ENCODE data around the gene PRPF18. TPM values are rescaled to one million over a fixed set of nuclear protein-coding genes. Genes with fewer than 3 reads are reported as not detected.

The PRPF18 gene
- total and polyA plus RNA-seq, 2 of the 4 experiments (the other 2 are of a cell fraction): 10.0 to 16.9 TPM

DNA sequence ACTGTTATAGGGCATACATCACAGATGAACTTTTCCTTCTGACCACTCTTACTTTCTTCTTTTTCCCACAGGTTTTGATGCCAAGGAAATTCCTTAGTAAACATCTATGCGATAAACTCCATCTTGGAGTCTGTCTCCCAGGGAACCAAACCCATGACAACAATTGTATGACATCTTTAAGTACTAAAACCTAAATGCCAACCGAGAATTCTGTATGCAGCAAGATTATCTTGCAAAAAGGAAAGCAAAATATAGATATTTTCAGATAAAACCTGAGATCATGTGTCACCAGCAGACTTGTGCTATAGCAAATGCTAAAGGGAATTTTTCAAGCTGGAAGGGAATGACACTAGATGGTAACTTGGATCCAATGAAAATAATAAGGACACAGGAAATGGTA is 36.0 kb upstream of the PRPF18 start:
- ChIA-PET CTCF (no interaction called here), POLR2A (ENCODE audit: unreplicated experiment) (no interaction called here)
- H3K36me3 ChIP-seq (ENCODE audit: control insufficient read depth, insufficient read depth, low read length): no peaks in the 10 kb centered on the region
- H4K20me1 ChIP-seq (ENCODE audit: insufficient read depth, low read length): no peaks in the 10 kb centered on the region
- no peak overlapping the region for H2BK20ac ChIP-seq (ENCODE audit: low read depth, low read length)
- H2BK15ac ChIP-seq (ENCODE audit: low read depth, low read length): no peak overlapping the region
- WGBS, 2 experiments (ENCODE audit: extremely low coverage in 2 of 2, insufficient read length in 1 of 2): no CpG with 5 or more reads among the region's 2 CpGs
- in situ Hi-C loops (cut with MboI; ENCODE audit: low sequenced_read_pairs) (no loop called here), intact Hi-C loops (cut with micrococcal nuclease) (no loop called here), dilution Hi-C loops (cut with HindIII; ENCODE audit: low sequenced_read_pairs, unreplicated experiment) (no loop called here)
- no peak overlapping the region for H3K23ac ChIP-seq (ENCODE audit: low read depth, low read length)
- no peak overlapping the region for H3K4ac ChIP-seq (ENCODE audit: low read depth, low read length)
- H3K9ac ChIP-seq (ENCODE audit: low read depth, low read length): no peak overlapping the region
- no peak overlapping the region for H3K4me3 ChIP-seq (ENCODE audit: insufficient read depth, low read depth, low read length)
- TF ChIP-seq RAD21 (IDR thresholded peaks at IDR 0.05; ENCODE audit: low read length) (no peak), SMC3 (IDR thresholded peaks at IDR 0.05; ENCODE audit: low read depth, low read length) (no peak), BHLHE40 (IDR thresholded peaks at IDR 0.05; ENCODE audit: low read depth, low read length) (no peak), MXI1 (IDR thresholded peaks at IDR 0.05; ENCODE audit: borderline replicate concordance, low read depth, low read length) (no peak), MAZ (IDR thresholded peaks at IDR 0.05; ENCODE audit: borderline replicate concordance, low read depth, low read length) (no peak), MAFK (IDR thresholded peaks at IDR 0.05; ENCODE audit: low read depth, low read length) (no peak), CEBPB (IDR thresholded peaks at IDR 0.05; ENCODE audit: low read depth, low read length) (no peak), POLR2A (IDR thresholded peaks at IDR 0.05; ENCODE audit: low read depth, low read length) (no peak), RCOR1 (IDR thresholded peaks at IDR 0.05; ENCODE audit: insufficient replicate concordance, low read length) (no peak), CHD1 (IDR thresholded peaks at IDR 0.05; ENCODE audit: low read depth, low read length) (no peak), FOS (IDR thresholded peaks at IDR 0.05; ENCODE audit: low read depth, low read length) (no peak), NFE2L2 (IDR thresholded peaks at IDR 0.05; ENCODE audit: low read depth, low read length) (no peak)
- TF ChIP-seq, protein P1, sequence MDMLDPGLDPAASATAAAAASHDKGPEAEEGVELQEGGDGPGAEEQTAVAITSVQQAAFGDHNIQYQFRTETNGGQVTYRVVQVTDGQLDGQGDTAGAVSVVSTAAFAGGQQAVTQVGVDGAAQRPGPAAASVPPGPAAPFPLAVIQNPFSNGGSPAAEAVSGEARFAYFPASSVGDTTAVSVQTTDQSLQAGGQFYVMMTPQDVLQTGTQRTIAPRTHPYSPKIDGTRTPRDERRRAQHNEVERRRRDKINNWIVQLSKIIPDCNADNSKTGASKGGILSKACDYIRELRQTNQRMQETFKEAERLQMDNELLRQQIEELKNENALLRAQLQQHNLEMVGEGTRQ (IDR thresholded peaks at IDR 0.05; ENCODE audit: low read depth, low read length): no peak
- TF ChIP-seq, protein P2, sequence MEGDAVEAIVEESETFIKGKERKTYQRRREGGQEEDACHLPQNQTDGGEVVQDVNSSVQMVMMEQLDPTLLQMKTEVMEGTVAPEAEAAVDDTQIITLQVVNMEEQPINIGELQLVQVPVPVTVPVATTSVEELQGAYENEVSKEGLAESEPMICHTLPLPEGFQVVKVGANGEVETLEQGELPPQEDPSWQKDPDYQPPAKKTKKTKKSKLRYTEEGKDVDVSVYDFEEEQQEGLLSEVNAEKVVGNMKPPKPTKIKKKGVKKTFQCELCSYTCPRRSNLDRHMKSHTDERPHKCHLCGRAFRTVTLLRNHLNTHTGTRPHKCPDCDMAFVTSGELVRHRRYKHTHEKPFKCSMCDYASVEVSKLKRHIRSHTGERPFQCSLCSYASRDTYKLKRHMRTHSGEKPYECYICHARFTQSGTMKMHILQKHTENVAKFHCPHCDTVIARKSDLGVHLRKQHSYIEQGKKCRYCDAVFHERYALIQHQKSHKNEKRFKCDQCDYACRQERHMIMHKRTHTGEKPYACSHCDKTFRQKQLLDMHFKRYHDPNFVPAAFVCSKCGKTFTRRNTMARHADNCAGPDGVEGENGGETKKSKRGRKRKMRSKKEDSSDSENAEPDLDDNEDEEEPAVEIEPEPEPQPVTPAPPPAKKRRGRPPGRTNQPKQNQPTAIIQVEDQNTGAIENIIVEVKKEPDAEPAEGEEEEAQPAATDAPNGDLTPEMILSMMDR (conservative IDR thresholded peaks at IDR 0.05; ENCODE audit: low read depth, low read length): no peak
- TF ChIP-seq, protein P3, sequence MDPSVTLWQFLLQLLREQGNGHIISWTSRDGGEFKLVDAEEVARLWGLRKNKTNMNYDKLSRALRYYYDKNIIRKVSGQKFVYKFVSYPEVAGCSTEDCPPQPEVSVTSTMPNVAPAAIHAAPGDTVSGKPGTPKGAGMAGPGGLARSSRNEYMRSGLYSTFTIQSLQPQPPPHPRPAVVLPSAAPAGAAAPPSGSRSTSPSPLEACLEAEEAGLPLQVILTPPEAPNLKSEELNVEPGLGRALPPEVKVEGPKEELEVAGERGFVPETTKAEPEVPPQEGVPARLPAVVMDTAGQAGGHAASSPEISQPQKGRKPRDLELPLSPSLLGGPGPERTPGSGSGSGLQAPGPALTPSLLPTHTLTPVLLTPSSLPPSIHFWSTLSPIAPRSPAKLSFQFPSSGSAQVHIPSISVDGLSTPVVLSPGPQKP (IDR thresholded peaks at IDR 0.05; ENCODE audit: borderline replicate concordance, low read depth, low read length): no peak
- no peak for DNase-seq
- no peak overlapping the region for H3K18ac ChIP-seq (ENCODE audit: low read depth, low read length)
- H3K4me2 ChIP-seq (ENCODE audit: low read depth, low read length): no peak overlapping the region
- H2AK9ac ChIP-seq (replicated peaks; ENCODE audit: low read depth, low read length, poor library complexity): no peak overlapping the region
- peaks cover 13% of the 10 kb centered on the region for H3K27me3 ChIP-seq (ENCODE audit: control insufficient read depth, insufficient read depth, low read length)
- no peak overlapping the region for H4K8ac ChIP-seq (ENCODE audit: low read depth in 2 of 2, low read length in 2 of 2)
- BruUV-seq (replicated peaks): no TSS peak
- H2AFZ ChIP-seq (replicated peaks; ENCODE audit: low read length, poor library complexity): no peak overlapping the region
- no peaks in the 10 kb centered on the region for H3K79me1 ChIP-seq (ENCODE audit: low read depth in 1 of 2, low read length in 2 of 2)
- H4K91ac ChIP-seq (ENCODE audit: insufficient read depth, low read depth, low read length): no peak overlapping the region
- no peak overlapping the region for H4K5ac ChIP-seq (ENCODE audit: low read depth, low read length)
- no peaks in the 10 kb centered on the region for H3K9me1 ChIP-seq (ENCODE audit: insufficient read depth, low read length)
- no peak overlapping the region for H2BK120ac ChIP-seq (ENCODE audit: low read depth, low read length)
- H2AK5ac ChIP-seq (ENCODE audit: low read depth, low read length): no peak overlapping the region
- no peak for ATAC-seq (ENCODE audit: low read depth)
- H3K4me1 ChIP-seq (ENCODE audit: control insufficient read depth, insufficient read depth, low read length): no peaks in the 10 kb centered on the region
- no peak overlapping the region for H3K56ac ChIP-seq (ENCODE audit: extremely low read depth, insufficient read depth, low read length)
- H3K27ac ChIP-seq (ENCODE audit: insufficient read depth, low read length): no peak overlapping the region
- H2BK5ac ChIP-seq (ENCODE audit: low read depth, low read length, poor library complexity, severe bottlenecking): no peak overlapping the region
- H3K14ac ChIP-seq (replicated peaks; ENCODE audit: low read depth, low read length): no peak overlapping the region
- peaks cover 6% of the 10 kb centered on the region for H3K9me3 ChIP-seq (ENCODE audit: control insufficient read depth, insufficient read depth, low read length)

All from IMR-90 (cell line).